ENCODE data around the gene SLC16A3.

SLC16A3 gene

GRCh38 chr17:82223517-82223916, 5.3 kb upstream of the SLC16A3 start:
- DNase-seq (ENCODE audit: low read depth, low spot score) = no peak

GRCh38 chr17:82224666-82225065, 4.2 kb upstream of the SLC16A3 start:
- DNase-seq (ENCODE audit: low read depth, low spot score) = no peak

- no peak for DNase-seq (ENCODE audit: low read depth, low spot score)
Measured at GRCh38 chr17:82225368-82226029, 3.3 kb upstream of the SLC16A3 start.

- DNase-seq (ENCODE audit: low read depth, low spot score) = no peak
Measured at GRCh38 chr17:82226146-82226808, 2.6 kb upstream of the SLC16A3 start.

- no peak for DNase-seq (ENCODE audit: low read depth, low spot score)
Measured at GRCh38 chr17:82226809-82227628, 1.8 kb upstream of the SLC16A3 start.

- no peak for DNase-seq (ENCODE audit: low read depth, low spot score)
Measured at GRCh38 chr17:82227629-82228277, 1.1 kb upstream of the SLC16A3 start.

- peak; percentile 45 for DNase-seq (ENCODE audit: low read depth, low spot score)
Measured at GRCh38 chr17:82228278-82228841, 482 bp upstream of the SLC16A3 start.

GRCh38 chr17:82229698-82230608, 1.1 kb downstream of the SLC16A3 start:
- DNase-seq (ENCODE audit: low read depth, low spot score) = no peak

GRCh38 chr17:82230609-82231311, 1.9 kb downstream of the SLC16A3 start:
- DNase-seq (ENCODE audit: low read depth, low spot score) = peak; percentile 92

GRCh38 chr17:82231312-82231561, 2.4 kb downstream of the SLC16A3 start:
- DNase-seq (ENCODE audit: low read depth, low spot score) = no peak

GRCh38 chr17:82231562-82232321, 2.9 kb downstream of the SLC16A3 start:
- DNase-seq (ENCODE audit: low read depth, low spot score) = peak; percentile 53

- DNase-seq (ENCODE audit: low read depth, low spot score) = no peak
Measured at GRCh38 chr17:82232322-82232820, 3.5 kb downstream of the SLC16A3 start.

- no peak for DNase-seq (ENCODE audit: low read depth, low spot score)
Measured at GRCh38 chr17:82232876-82233785, 4.3 kb downstream of the SLC16A3 start.

GRCh38 chr17:82234211-82235055, 5.6 kb downstream of the SLC16A3 start:
- DNase-seq (ENCODE audit: low read depth, low spot score) = no peak

- DNase-seq (ENCODE audit: low read depth, low spot score) = no peak
Measured at GRCh38 chr17:82235056-82235774, 6.4 kb downstream of the SLC16A3 start.

GRCh38 chr17:82235775-82236141, 6.9 kb downstream of the SLC16A3 start:
- no peak for DNase-seq (ENCODE audit: low read depth, low spot score)
